GM23338 (cell line): Measurements from ENCODE around the gene CHORDC1. TPM values are rescaled to one million over a fixed set of nuclear protein-coding genes. Genes with fewer than 3 reads are reported as not detected.

Experiments used
- ATAC-seq: fragments of 200-7000 bp; cut with Tn5 transposase; 3 replicates; pipeline ENCODE4 v1.9.1; 2020
- DNase-seq: peaks from one replicate; pipeline ENCODE4 v3.0.0-alpha.2; 2015; ENCODE audit warnings: low spot score
- H2AFZ ChIP-seq: fragments of 200-600 bp; sonication (generic); 2 replicates; pipeline ENCODE4 v1.8.0; 2016; ENCODE audit warnings: antibody characterized with exemption, mild to moderate bottlenecking, moderate library complexity
- H3F3A ChIP-seq: fragments of 200-600 bp; sonication (generic); replicated peaks from 2 replicates; pipeline ENCODE4 v1.8.0; 2017; ENCODE audit warnings: antibody characterized with exemption, mixed run types, low read depth
- H3K27ac ChIP-seq: fragments of 200-600 bp; sonication (generic); 2 replicates; pipeline ENCODE4 v1.6.1; 2016; ENCODE audit warnings: low read depth
- H3K27me3 ChIP-seq: fragments of 200-600 bp; sonication (generic); 2 replicates; pipeline ENCODE4 v1.8.0; 2016; ENCODE audit warnings: mild to moderate bottlenecking, mixed run types, moderate library complexity; ENCODE audit not compliant: insufficient read depth
- H3K36me3 ChIP-seq: fragments of 200-600 bp; sonication (generic); 2 replicates; pipeline ENCODE4 v1.8.0; 2016; ENCODE audit warnings: mild to moderate bottlenecking; ENCODE audit not compliant: insufficient read depth
- H3K4me1 ChIP-seq: fragments of 200-600 bp; sonication (generic); 2 replicates; pipeline ENCODE4 v1.8.0; 2016; ENCODE audit warnings: mild to moderate bottlenecking, moderate library complexity; ENCODE audit not compliant: insufficient read depth
- H3K4me2 ChIP-seq: fragments of 200-600 bp; sonication (generic); 2 replicates; pipeline ENCODE4 v1.7.1; 2017; ENCODE audit warnings: mixed run types
- H3K4me3 ChIP-seq: fragments of 200-600 bp; sonication (generic); 2 replicates; pipeline ENCODE4 v1.6.1; 2016; ENCODE audit warnings: mixed run types
- H3K79me2 ChIP-seq: fragments of 200-600 bp; sonication (generic); replicated peaks from 2 replicates; pipeline ENCODE4 v1.8.0; 2017; ENCODE audit warnings: mild to moderate bottlenecking; ENCODE audit not compliant: insufficient read depth
- H3K9me2 ChIP-seq: fragments of 200-600 bp; sonication (generic); 2 replicates; pipeline ENCODE4 v1.8.0; 2017; ENCODE audit not compliant: insufficient read depth
- H4K20me1 ChIP-seq: fragments of 200-600 bp; sonication (generic); replicated peaks from 2 replicates; pipeline ENCODE4 v1.8.0; 2017; ENCODE audit warnings: mild to moderate bottlenecking; ENCODE audit not compliant: insufficient read depth
- H3K27ac Mint-ChIP-seq: 2 replicates; pipeline ENCODE4 v1.8.0; 2020; ENCODE audit warnings: inconsistent platforms, mild to moderate bottlenecking, moderate library complexity, mixed read lengths
- H3K27me3 Mint-ChIP-seq: 3 replicates; pipeline ENCODE4 v1.8.0; 2022; ENCODE audit warnings: low read depth, mild to moderate bottlenecking, moderate library complexity, mixed read lengths, inconsistent platforms; ENCODE audit not compliant: insufficient read depth, poor library complexity
- H3K36me3 Mint-ChIP-seq: 3 replicates; pipeline ENCODE4 v1.8.0; 2021; ENCODE audit warnings: low read depth, mild to moderate bottlenecking, inconsistent platforms, moderate library complexity, mixed read lengths
- H3K4me1 Mint-ChIP-seq: 3 replicates; pipeline ENCODE4 v1.8.0; 2020; ENCODE audit warnings: mild to moderate bottlenecking, inconsistent platforms, mixed read lengths
- H3K4me3 Mint-ChIP-seq: 3 replicates; pipeline ENCODE4 v1.8.0; 2021; ENCODE audit warnings: moderate library complexity, mild to moderate bottlenecking, inconsistent platforms, mixed read lengths
- H3K9me3 Mint-ChIP-seq: 3 replicates; pipeline ENCODE4 v1.8.0; 2020; ENCODE audit warnings: moderate library complexity, mild to moderate bottlenecking, inconsistent platforms, mixed read lengths
- CREB1 ChIP-seq: fragments of 250-450 bp; sonication (Bioruptor Pico); IDR thresholded peaks from 2 replicates; pipeline ENCODE4 v1.5.0; 2020; ENCODE audit warnings: low read depth, mild to moderate bottlenecking, moderate library complexity
- EZH2phosphoT487 ChIP-seq: fragments of 200-600 bp; sonication (generic); IDR thresholded peaks from one replicate; pipeline ENCODE4 v1.8.1; 2018; ENCODE audit warnings: antibody characterized with exemption; ENCODE audit not compliant: unreplicated experiment
- JUNB ChIP-seq: IDR thresholded peaks from one replicate; pipeline ENCODE4 v1.6.1; 2016; ENCODE audit warnings: antibody characterized with exemption; ENCODE audit not compliant: unreplicated experiment
- POLR2AphosphoS5 ChIP-seq: IDR thresholded peaks from 2 replicates; pipeline ENCODE4 v1.6.1; 2016; ENCODE audit warnings: antibody characterized with exemption, low read depth
- STAT1 ChIP-seq: IDR thresholded peaks from one replicate; pipeline ENCODE4 v1.6.1; 2016; ENCODE audit warnings: antibody characterized with exemption; ENCODE audit not compliant: unreplicated experiment
- ZNF114 ChIP-seq: fragments of 250-450 bp; sonication (Bioruptor Pico); IDR thresholded peaks from 2 replicates; pipeline ENCODE4 v1.5.0; 2020; ENCODE audit warnings: mild to moderate bottlenecking, moderate library complexity
- ZNF331 ChIP-seq: fragments of 250-450 bp; sonication (Bioruptor Pico); IDR thresholded peaks from 2 replicates; pipeline ENCODE4 v1.5.0; 2020; ENCODE audit warnings: low read depth, mild to moderate bottlenecking, moderate library complexity
- polyA plus RNA-seq: library from polyadenylated mRNA; unstranded; fragments of >200 nt; fragmentation: Nextera tagmentation; extraction: Ambion mirVana; gene quantifications from 2 replicates; pipeline ENCODE4 v1.2.1, GENCODE V29; 2016
- total RNA-seq: library from RNA; depleted of rRNA; stranded (reverse); fragments of >200 nt; shearing (Covaris generic); gene quantifications from 2 replicates; pipeline ENCODE4 v1.2.3, GENCODE V29; 2014
- TF ChIP-seq, protein P1 (sequence below): IDR thresholded peaks from one replicate; pipeline ENCODE4 v1.6.1; 2018; ENCODE audit warnings: antibody characterized with exemption; ENCODE audit not compliant: unreplicated experiment
- TF ChIP-seq, protein P2 (sequence below): fragments of 250-450 bp; sonication (Bioruptor Pico); IDR thresholded peaks from 2 replicates; pipeline ENCODE4 v1.5.0; 2020; ENCODE audit warnings: mild to moderate bottlenecking, moderate library complexity
- TF ChIP-seq, protein P3 (sequence below), 2 experiments: fragments of 200-600 bp in 1 of 2; sonication (generic) in 1 of 2; conservative IDR thresholded peaks; 2 replicates each; pipeline versions ENCODE4 v1.5.1 to v1.6.1; 2016 to 2017; ENCODE audit warnings: antibody characterized with exemption in 2 of 2, low read depth in 2 of 2, mild to moderate bottlenecking in 2 of 2, moderate library complexity in 1 of 2

CHORDC1 gene
- total and polyA plus RNA-seq, 2 experiments from 2014 or later = 109 to 192 TPM

DNA sequence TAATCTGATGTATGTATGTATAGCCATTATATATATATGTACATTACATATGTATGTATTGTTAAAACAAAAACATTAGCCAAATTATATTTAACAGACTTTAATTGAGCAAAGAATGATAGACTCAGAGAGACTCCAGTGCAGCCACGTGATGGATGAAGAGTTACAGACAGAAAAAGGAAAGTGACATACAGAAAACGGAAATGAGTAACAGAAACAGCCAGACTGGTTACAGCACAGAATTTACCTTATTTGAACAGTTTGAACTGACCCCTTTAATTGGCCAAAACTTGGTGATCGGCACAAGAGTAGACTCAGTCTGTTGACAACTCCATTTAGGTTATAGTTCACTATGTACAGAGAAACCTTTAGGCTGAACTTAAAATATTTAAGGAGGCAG is 35.0 kb downstream of the CHORDC1 start (continued):
- TF ChIP-seq, protein P1, sequence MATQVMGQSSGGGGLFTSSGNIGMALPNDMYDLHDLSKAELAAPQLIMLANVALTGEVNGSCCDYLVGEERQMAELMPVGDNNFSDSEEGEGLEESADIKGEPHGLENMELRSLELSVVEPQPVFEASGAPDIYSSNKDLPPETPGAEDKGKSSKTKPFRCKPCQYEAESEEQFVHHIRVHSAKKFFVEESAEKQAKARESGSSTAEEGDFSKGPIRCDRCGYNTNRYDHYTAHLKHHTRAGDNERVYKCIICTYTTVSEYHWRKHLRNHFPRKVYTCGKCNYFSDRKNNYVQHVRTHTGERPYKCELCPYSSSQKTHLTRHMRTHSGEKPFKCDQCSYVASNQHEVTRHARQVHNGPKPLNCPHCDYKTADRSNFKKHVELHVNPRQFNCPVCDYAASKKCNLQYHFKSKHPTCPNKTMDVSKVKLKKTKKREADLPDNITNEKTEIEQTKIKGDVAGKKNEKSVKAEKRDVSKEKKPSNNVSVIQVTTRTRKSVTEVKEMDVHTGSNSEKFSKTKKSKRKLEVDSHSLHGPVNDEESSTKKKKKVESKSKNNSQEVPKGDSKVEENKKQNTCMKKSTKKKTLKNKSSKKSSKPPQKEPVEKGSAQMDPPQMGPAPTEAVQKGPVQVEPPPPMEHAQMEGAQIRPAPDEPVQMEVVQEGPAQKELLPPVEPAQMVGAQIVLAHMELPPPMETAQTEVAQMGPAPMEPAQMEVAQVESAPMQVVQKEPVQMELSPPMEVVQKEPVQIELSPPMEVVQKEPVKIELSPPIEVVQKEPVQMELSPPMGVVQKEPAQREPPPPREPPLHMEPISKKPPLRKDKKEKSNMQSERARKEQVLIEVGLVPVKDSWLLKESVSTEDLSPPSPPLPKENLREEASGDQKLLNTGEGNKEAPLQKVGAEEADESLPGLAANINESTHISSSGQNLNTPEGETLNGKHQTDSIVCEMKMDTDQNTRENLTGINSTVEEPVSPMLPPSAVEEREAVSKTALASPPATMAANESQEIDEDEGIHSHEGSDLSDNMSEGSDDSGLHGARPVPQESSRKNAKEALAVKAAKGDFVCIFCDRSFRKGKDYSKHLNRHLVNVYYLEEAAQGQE = no peak

DNA sequence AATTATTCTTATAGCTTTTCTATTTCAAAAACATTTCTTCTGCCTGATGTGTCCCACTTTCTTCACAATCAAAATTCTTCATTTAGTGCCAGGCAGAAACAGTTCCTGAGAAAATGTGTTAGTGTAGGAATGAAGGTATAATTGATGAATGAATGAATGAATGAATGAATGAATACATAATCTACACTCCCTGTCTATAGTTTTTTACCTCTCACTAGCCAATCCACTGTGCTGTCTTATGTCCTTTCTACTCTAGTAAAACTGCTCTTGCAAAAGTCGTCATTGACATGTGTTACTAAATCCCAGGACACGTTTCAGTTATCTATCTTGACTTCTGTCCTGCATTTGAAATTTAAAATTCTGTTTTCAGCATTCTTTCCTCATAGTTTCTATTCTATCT is 42.9 kb downstream of the CHORDC1 start:
- H3K9me2 ChIP-seq = no peaks in the 10 kb centered on the region
- no peak overlapping the region for H3K27ac Mint-ChIP-seq
- no peaks in the 10 kb centered on the region for H3K36me3 Mint-ChIP-seq
- TF ChIP-seq ZNF331 (no peak), POLR2AphosphoS5 (no peak), JUNB (no peak), CREB1 (CRISPR knock-in tag) (no peak), EZH2phosphoT487 (no peak), STAT1 (no peak), ZNF114 (CRISPR knock-in tag) (no peak)
- TF ChIP-seq, protein P2, sequence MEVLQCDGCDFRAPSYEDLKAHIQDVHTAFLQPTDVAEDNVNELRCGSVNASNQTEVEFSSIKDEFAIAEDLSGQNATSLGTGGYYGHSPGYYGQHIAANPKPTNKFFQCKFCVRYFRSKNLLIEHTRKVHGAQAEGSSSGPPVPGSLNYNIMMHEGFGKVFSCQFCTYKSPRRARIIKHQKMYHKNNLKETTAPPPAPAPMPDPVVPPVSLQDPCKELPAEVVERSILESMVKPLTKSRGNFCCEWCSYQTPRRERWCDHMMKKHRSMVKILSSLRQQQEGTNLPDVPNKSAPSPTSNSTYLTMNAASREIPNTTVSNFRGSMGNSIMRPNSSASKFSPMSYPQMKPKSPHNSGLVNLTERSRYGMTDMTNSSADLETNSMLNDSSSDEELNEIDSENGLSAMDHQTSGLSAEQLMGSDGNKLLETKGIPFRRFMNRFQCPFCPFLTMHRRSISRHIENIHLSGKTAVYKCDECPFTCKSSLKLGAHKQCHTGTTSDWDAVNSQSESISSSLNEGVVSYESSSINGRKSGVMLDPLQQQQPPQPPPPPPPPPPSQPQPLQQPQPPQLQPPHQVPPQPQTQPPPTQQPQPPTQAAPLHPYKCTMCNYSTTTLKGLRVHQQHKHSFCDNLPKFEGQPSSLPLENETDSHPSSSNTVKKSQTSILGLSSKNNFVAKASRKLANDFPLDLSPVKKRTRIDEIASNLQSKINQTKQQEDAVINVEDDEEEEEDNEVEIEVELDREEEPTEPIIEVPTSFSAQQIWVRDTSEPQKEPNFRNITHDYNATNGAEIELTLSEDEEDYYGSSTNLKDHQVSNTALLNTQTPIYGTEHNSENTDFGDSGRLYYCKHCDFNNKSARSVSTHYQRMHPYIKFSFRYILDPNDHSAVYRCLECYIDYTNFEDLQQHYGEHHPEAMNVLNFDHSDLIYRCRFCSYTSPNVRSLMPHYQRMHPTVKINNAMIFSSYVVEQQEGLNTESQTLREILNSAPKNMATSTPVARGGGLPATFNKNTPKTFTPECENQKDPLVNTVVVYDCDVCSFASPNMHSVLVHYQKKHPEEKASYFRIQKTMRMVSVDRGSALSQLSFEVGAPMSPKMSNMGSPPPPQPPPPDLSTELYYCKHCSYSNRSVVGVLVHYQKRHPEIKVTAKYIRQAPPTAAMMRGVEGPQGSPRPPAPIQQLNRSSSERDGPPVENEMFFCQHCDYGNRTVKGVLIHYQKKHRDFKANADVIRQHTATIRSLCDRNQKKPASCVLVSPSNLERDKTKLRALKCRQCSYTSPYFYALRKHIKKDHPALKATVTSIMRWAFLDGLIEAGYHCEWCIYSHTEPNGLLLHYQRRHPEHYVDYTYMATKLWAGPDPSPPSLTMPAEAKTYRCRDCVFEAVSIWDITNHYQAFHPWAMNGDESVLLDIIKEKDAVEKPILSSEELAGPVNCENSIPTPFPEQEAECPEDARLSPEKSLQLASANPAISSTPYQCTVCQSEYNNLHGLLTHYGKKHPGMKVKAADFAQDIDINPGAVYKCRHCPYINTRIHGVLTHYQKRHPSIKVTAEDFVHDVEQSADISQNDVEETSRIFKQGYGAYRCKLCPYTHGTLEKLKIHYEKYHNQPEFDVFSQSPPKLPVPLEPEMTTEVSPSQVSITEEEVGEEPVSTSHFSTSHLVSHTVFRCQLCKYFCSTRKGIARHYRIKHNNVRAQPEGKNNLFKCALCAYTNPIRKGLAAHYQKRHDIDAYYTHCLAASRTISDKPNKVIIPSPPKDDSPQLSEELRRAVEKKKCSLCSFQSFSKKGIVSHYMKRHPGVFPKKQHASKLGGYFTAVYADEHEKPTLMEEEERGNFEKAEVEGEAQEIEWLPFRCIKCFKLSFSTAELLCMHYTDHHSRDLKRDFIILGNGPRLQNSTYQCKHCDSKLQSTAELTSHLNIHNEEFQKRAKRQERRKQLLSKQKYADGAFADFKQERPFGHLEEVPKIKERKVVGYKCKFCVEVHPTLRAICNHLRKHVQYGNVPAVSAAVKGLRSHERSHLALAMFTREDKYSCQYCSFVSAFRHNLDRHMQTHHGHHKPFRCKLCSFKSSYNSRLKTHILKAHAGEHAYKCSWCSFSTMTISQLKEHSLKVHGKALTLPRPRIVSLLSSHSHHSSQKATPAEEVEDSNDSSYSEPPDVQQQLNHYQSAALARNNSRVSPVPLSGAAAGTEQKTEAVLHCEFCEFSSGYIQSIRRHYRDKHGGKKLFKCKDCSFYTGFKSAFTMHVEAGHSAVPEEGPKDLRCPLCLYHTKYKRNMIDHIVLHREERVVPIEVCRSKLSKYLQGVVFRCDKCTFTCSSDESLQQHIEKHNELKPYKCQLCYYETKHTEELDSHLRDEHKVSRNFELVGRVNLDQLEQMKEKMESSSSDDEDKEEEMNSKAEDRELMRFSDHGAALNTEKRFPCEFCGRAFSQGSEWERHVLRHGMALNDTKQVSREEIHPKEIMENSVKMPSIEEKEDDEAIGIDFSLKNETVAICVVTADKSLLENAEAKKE (CRISPR knock-in tag) = no peak
- TF ChIP-seq, protein P1 = no peak
- TF ChIP-seq, protein P3, sequence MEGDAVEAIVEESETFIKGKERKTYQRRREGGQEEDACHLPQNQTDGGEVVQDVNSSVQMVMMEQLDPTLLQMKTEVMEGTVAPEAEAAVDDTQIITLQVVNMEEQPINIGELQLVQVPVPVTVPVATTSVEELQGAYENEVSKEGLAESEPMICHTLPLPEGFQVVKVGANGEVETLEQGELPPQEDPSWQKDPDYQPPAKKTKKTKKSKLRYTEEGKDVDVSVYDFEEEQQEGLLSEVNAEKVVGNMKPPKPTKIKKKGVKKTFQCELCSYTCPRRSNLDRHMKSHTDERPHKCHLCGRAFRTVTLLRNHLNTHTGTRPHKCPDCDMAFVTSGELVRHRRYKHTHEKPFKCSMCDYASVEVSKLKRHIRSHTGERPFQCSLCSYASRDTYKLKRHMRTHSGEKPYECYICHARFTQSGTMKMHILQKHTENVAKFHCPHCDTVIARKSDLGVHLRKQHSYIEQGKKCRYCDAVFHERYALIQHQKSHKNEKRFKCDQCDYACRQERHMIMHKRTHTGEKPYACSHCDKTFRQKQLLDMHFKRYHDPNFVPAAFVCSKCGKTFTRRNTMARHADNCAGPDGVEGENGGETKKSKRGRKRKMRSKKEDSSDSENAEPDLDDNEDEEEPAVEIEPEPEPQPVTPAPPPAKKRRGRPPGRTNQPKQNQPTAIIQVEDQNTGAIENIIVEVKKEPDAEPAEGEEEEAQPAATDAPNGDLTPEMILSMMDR (conservative IDR thresholded peaks at IDR 0.05; ENCODE audit: low read depth in 2 of 2) = no peak

More for the DNA sequence above, 42.9 kb downstream of the CHORDC1 start:
- Histone ChIP-seq H3K79me2 (no peaks in the 10 kb centered on the region), H3K27ac (no peak overlapping the region), H3K4me1 (no peaks in the 10 kb centered on the region), H3K27me3 (no peaks in the 10 kb centered on the region), H3K4me2 (no peak overlapping the region), H4K20me1 (0 out of 2 replicates have a peak, but pooled peaks cover 2% of the 10 kb centered on the region), H2AFZ (no peak overlapping the region), H3K4me3 (no peak overlapping the region), H3K36me3 (no peaks in the 10 kb centered on the region), H3F3A (no peaks in the 10 kb centered on the region)
- no peaks in the 10 kb centered on the region for H3K27me3 Mint-ChIP-seq
- DNase-seq = no peak
- no peak overlapping the region for H3K4me3 Mint-ChIP-seq
- H3K9me3 Mint-ChIP-seq = no peaks in the 10 kb centered on the region
- no peaks in the 10 kb centered on the region for H3K4me1 Mint-ChIP-seq
- ATAC-seq = no peak
